Common myeloid progenitor, CD34-positive (primary cell): ENCODE results near the gene CDH8.

Experiments
- CTCF ChIA-PET: fragments of 350-600 bp; sonication (Branson Sonifier 250); formaldehyde crosslinking; loops from one replicate; lab custom pipeline; 2021; ENCODE audit warnings: antibody characterized with exemption; lab: Charles Lee
- POLR2A ChIA-PET: fragments of 350-600 bp; sonication (Branson Sonifier 250); formaldehyde crosslinking; loops from one replicate; lab custom pipeline; 2021; ENCODE audit warnings: antibody characterized with exemption; lab: Charles Lee
- DNase-seq, 3 donors: peaks; one replicate each; pipeline versions ENCODE4 v3.0.0 to v3.0.0-alpha.2; 2013
- H3K27ac ChIP-seq, 2 experiments: 1 replicate in 1 of 2; 2 replicates in 1 of 2; pipeline ENCODE4 v1.7.0; 2013; ENCODE audit warnings: inconsistent platforms in 2 of 2, low read length in 2 of 2, mild to moderate bottlenecking in 2 of 2, low read depth in 1 of 2, moderate library complexity in 1 of 2; ENCODE audit not compliant: severe bottlenecking in 2 of 2, insufficient read depth in 1 of 2, poor library complexity in 1 of 2
- H3K27me3 ChIP-seq, 5 experiments: replicated peaks in 2 of 5; 1 replicate in 3 of 5; 2 replicates in 2 of 5; pipeline versions ENCODE4 v1.6.1 to v1.7.0; 2013; ENCODE audit warnings: low read length in 4 of 5, mild to moderate bottlenecking in 2 of 5, moderate library complexity in 2 of 5, inconsistent platforms in 1 of 5; ENCODE audit not compliant: insufficient read depth in 5 of 5, control insufficient read depth in 4 of 5
- H3K36me3 ChIP-seq, 4 experiments: 1 replicate in 2 of 4; 2 replicates in 2 of 4; pipeline versions ENCODE4 v1.6.1 to v1.7.0; 2013; ENCODE audit warnings: low read length in 3 of 4, control low read depth in 1 of 4, mild to moderate bottlenecking in 1 of 4; ENCODE audit not compliant: control insufficient read depth in 4 of 4, insufficient read depth in 4 of 4
- H3K4me1 ChIP-seq, 4 experiments: 1 replicate in 3 of 4; 2 replicates in 1 of 4; pipeline versions ENCODE4 v1.6.1 to v1.7.1; 2013; ENCODE audit warnings: low read length in 3 of 4, mild to moderate bottlenecking in 3 of 4, control low read depth in 1 of 4, inconsistent platforms in 1 of 4, moderate library complexity in 1 of 4; ENCODE audit not compliant: control insufficient read depth in 4 of 4, insufficient read depth in 4 of 4; ENCODE audit errors: control extremely low read depth in 1 of 4
- H3K4me3 ChIP-seq, 7 experiments: 1 replicate in 4 of 7; 2 replicates in 3 of 7; pipeline versions ENCODE4 v1.5.1 to v1.7.0; 2013; ENCODE audit warnings: mild to moderate bottlenecking in 7 of 7, low read length in 6 of 7, moderate library complexity in 6 of 7, inconsistent platforms in 2 of 7, low read depth in 2 of 7, control low read depth in 1 of 7; ENCODE audit not compliant: insufficient read depth in 4 of 7, control insufficient read depth in 1 of 7; ENCODE audit errors: extremely low read depth in 1 of 7
- H3K9me3 ChIP-seq, 5 experiments: 1 replicate in 4 of 5; 2 replicates in 1 of 5; pipeline versions ENCODE4 v1.6.1 to v1.7.1; 2013; ENCODE audit warnings: low read length in 4 of 5, mild to moderate bottlenecking in 2 of 5, inconsistent platforms in 1 of 5, low read depth in 1 of 5, moderate library complexity in 1 of 5; ENCODE audit not compliant: control insufficient read depth in 4 of 5, insufficient read depth in 2 of 5; ENCODE audit errors: control extremely low read depth in 1 of 5
- WGBS: methylation state at CpG from one replicate; pipeline ENCODE4 v1.1.5; 2013; ENCODE audit not compliant: insufficient coverage; 5-methylcytosine and 5-hydroxymethylcytosine counted together

The CDH8 gene

DNA sequence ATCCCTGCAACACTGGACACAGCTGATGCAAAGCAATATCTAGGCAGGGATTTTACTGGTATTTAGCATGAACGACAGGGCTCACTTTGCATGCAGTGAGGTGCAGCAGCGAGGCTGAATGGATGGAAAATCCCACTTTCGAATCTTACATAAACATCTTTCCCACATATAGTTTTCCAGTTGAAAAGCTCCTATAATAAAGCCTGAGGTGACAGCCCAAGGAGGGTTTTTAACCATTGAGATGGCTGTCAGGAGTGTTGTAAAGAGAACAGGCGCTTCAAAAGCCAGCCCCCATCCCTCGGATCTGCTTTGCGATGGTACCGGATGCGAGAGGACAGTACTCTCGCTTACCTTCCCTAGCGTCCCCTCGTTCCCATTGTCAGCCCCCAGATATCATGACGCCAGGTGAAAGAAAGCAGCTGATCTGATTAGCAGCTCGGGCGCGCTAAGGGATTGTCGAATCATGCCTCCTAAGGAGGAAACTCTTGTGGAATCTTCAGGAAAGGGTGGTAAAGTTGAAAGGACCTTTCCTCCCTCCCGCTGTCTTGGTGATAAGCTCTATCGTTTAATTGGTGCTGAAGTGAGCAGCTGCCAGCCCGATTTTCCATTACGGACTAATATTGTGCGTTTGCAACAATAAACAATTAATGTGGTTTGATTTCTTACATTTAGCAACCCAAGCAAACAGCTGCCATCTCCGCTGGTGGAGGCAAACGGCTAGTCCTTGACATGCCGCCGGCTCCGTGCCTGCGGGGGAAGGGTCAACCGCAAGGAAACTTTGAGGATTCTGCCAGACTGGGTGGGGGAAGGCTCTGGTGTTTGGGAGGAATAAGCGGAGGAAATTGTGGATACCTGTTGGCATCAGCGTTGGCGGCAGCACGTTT lies 1.8 kb downstream of the CDH8 start:
- Histone ChIP-seq H3K9me3 (no peaks in the 10 kb centered on the region), H3K4me1 (no peaks in the 10 kb centered on the region), H3K27me3 (peaks cover 22 to 78% (median 37%) of the 10 kb centered on the region in 5 experiments), H3K4me3 (no peak overlapping the region), H3K27ac (no peak overlapping the region), H3K36me3 (no peaks in the 10 kb centered on the region)
- ChIA-PET POLR2A (no interaction called here), CTCF (no interaction called here)
- WGBS: 2% methylated on average over 24 of the region's 32 CpGs
- no peak for DNase-seq

GRCh38 chr16:62033065-62033464 lies 3.2 kb downstream of the CDH8 start:
- no peaks in the 10 kb centered on the region for H3K4me1 ChIP-seq
- no peak overlapping the region for H3K27ac ChIP-seq
- ChIA-PET POLR2A (no interaction called here), CTCF (no interaction called here)
- DNase-seq: no peak
- no peak overlapping the region for H3K4me3 ChIP-seq
- peaks cover 22 to 69% (median 35%) of the 10 kb centered on the region in 5 experiments for H3K27me3 ChIP-seq
- H3K9me3 ChIP-seq: no peaks in the 10 kb centered on the region
- no CpG with 5 or more reads among the region's 1 CpG for WGBS
- no peaks in the 10 kb centered on the region for H3K36me3 ChIP-seq

GRCh38 chr16:62029947-62030346 lies 6.3 kb downstream of the CDH8 start:
- Histone ChIP-seq H3K4me1 (no peaks in the 10 kb centered on the region), H3K27ac (no peak overlapping the region), H3K27me3 (peaks cover 16 to 39% (median 17%) of the 10 kb centered on the region in 5 experiments), H3K4me3 (no peak overlapping the region), H3K36me3 (no peaks in the 10 kb centered on the region), H3K9me3 (no peaks in the 10 kb centered on the region)
- ChIA-PET CTCF (no interaction called here), POLR2A (no interaction called here)
- no peak for DNase-seq
- no CpG with 5 or more reads among the region's 3 CpGs for WGBS

GRCh38 chr16:62022688-62023087 lies 13.6 kb downstream of the CDH8 start:
- 51% methylated on average over 2 of the region's 3 CpGs for WGBS
- Histone ChIP-seq H3K36me3 (no peaks in the 10 kb centered on the region), H3K9me3 (no peaks in the 10 kb centered on the region), H3K4me1 (no peaks in the 10 kb centered on the region), H3K27me3 (peaks cover 0 to 5% (median 0%) of the 10 kb centered on the region in 5 experiments), H3K4me3 (no peak overlapping the region), H3K27ac (no peak overlapping the region)
- POLR2A ChIA-PET: no interaction called here
- no peak for DNase-seq
- CTCF ChIA-PET: no interaction called here

GRCh38 chr16:62021161-62021581 lies 15.1 kb downstream of the CDH8 start:
- no peak for DNase-seq
- Histone ChIP-seq H3K4me1 (no peaks in the 10 kb centered on the region), H3K27ac (no peak overlapping the region), H3K27me3 (peaks cover 0 to 5% (median 0%) of the 10 kb centered on the region in 5 experiments), H3K36me3 (no peaks in the 10 kb centered on the region), H3K9me3 (no peaks in the 10 kb centered on the region), H3K4me3 (no peak overlapping the region)
- ChIA-PET POLR2A (no interaction called here), CTCF (no interaction called here)
- 40% methylated on average over 8 of the region's 11 CpGs for WGBS

GRCh38 chr16:62020681-62021080 lies 15.6 kb downstream of the CDH8 start:
- Histone ChIP-seq H3K4me1 (no peaks in the 10 kb centered on the region), H3K4me3 (no peak overlapping the region), H3K27me3 (peaks cover 0 to 5% (median 0%) of the 10 kb centered on the region in 5 experiments), H3K9me3 (no peaks in the 10 kb centered on the region), H3K36me3 (no peaks in the 10 kb centered on the region), H3K27ac (no peak overlapping the region)
- WGBS: 100% methylated on average over 1 of the region's 6 CpGs
- DNase-seq: no peak
- ChIA-PET CTCF (no interaction called here), POLR2A (no interaction called here)

- no peaks in the 10 kb centered on the region for H3K36me3 ChIP-seq
- ChIA-PET POLR2A (no interaction called here), CTCF (no interaction called here)
- no peak for DNase-seq
- no peak overlapping the region for H3K27ac ChIP-seq
- no peaks in the 10 kb centered on the region for H3K4me1 ChIP-seq
- no peak overlapping the region for H3K4me3 ChIP-seq
- H3K9me3 ChIP-seq: no peaks in the 10 kb centered on the region
- peaks cover 0 to 5% (median 0%) of the 10 kb centered on the region in 5 experiments for H3K27me3 ChIP-seq
- WGBS: no CpG with 5 or more reads among the region's 1 CpG
Observed at GRCh38 chr16:62019851-62020250, 16.4 kb downstream of the CDH8 start.
